SU-DHL-6 (cell line): ENCODE results near the gene BMP6.

Experiments
- H2AFZ ChIP-seq: fragments of 200-600 bp; sonication (generic); 2 replicates; pipeline ENCODE4 v1.6.1; 2014; ENCODE audit warnings: low read depth, mild to moderate bottlenecking, moderate library complexity, mixed read lengths, antibody characterized with exemption, low read length; ENCODE audit not compliant: severe bottlenecking
- H3F3A ChIP-seq: fragments of 200-600 bp; shearing (Covaris generic); 2 replicates; pipeline ENCODE4 v1.6.0; 2016; ENCODE audit warnings: antibody characterized with exemption, mild to moderate bottlenecking; ENCODE audit not compliant: insufficient read depth
- H3K27ac ChIP-seq: fragments of 200-600 bp; sonication (generic); 2 replicates; pipeline ENCODE4 v1.5.1; 2016; ENCODE audit warnings: low read depth, mild to moderate bottlenecking, low read length, moderate library complexity, mixed read lengths
- H3K27me3 ChIP-seq: fragments of 200-600 bp; sonication (generic), shearing (Covaris generic); 2 replicates; pipeline ENCODE4 v1.6.0; 2014; ENCODE audit warnings: mild to moderate bottlenecking, low read length
- H3K36me3 ChIP-seq: fragments of 200-600 bp; sonication (generic); 2 replicates; pipeline ENCODE4 v1.6.1; 2014; ENCODE audit warnings: mild to moderate bottlenecking, low read length, mixed read lengths
- H3K4me2 ChIP-seq: fragments of 300-600, 200-600 bp; shearing (Covaris generic), sonication (generic); 2 replicates; pipeline ENCODE4 v1.6.0; 2014; ENCODE audit warnings: low read length, low read depth, mild to moderate bottlenecking; ENCODE audit not compliant: poor library complexity, severe bottlenecking
- H3K4me3 ChIP-seq: fragments of 200-600 bp; sonication (generic); 2 replicates; pipeline ENCODE4 v1.5.1; 2014; ENCODE audit warnings: antibody characterized with exemption, low read length, mild to moderate bottlenecking, mixed read lengths; ENCODE audit not compliant: insufficient read depth, poor library complexity, severe bottlenecking
- H3K79me2 ChIP-seq: fragments of 200-600 bp; sonication (generic); 2 replicates; pipeline ENCODE4 v1.6.1; 2014; ENCODE audit warnings: mild to moderate bottlenecking, low read length, moderate library complexity; ENCODE audit not compliant: insufficient read depth
- H3K9ac ChIP-seq: fragments of 200-600 bp; sonication (generic); 2 replicates; pipeline ENCODE4 v1.7.0; 2014; ENCODE audit warnings: mild to moderate bottlenecking, low read length
- H3K9me2 ChIP-seq: fragments of 200-600 bp; sonication (generic); replicated peaks from 2 replicates; pipeline ENCODE4 v1.6.1; 2014; ENCODE audit warnings: low read length; ENCODE audit not compliant: insufficient read depth
- H3K9me3 ChIP-seq: fragments of 200-600 bp; sonication (generic); 2 replicates; pipeline ENCODE4 v1.6.1; 2014; ENCODE audit warnings: low read length, mixed read lengths; ENCODE audit not compliant: insufficient read depth
- H4K20me1 ChIP-seq: fragments of 200-600 bp; sonication (generic); 2 replicates; pipeline ENCODE4 v1.6.1; 2014; ENCODE audit warnings: low read depth, mild to moderate bottlenecking, antibody characterized with exemption, low read length, moderate library complexity, mixed read lengths
- EZH2phosphoT487 ChIP-seq: fragments of 200-600 bp; sonication (generic), shearing (Covaris generic); conservative IDR thresholded peaks from 2 replicates; pipeline ENCODE4 v1.6.1; 2018; ENCODE audit warnings: mild to moderate bottlenecking, antibody characterized with exemption, low read length, moderate library complexity, mixed read lengths
- TF ChIP-seq, protein P1 (sequence below): fragments of 200-600 bp; sonication (generic); IDR thresholded peaks from one replicate; pipeline ENCODE4 v1.5.1; 2017; ENCODE audit warnings: antibody characterized with exemption, mild to moderate bottlenecking, low read length, moderate library complexity; ENCODE audit not compliant: insufficient read depth, poor library complexity, severe bottlenecking

The BMP6 gene

DNA sequence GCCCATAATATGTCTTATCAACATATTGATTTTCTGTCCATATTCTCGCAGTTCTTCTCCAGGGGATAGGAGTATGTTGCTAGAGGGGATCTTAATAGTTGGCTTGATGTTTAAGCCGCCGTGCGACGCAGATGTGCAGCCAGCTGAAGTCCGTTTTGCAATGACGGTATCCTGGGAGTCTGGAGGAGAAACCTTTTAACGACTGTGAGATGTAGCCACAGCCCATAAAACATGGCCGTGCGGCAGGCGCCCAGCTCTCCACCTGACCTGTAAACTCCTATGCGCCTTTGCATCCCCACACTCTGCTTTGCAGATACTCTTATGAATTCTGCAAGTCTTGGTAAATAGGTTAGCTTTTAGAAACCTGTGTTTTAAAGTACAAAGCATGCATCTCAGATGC, 36.9 kb downstream of the BMP6 start:
- Histone ChIP-seq H3K27ac (no peak overlapping the region), H3K9ac (no peak overlapping the region), H4K20me1 (no peaks in the 10 kb centered on the region), H3K9me2 (no peaks in the 10 kb centered on the region), H2AFZ (no peak overlapping the region), H3K4me3 (no peak overlapping the region), H3K79me2 (no peaks in the 10 kb centered on the region), H3K36me3 (no peaks in the 10 kb centered on the region), H3K4me2 (no peak overlapping the region), H3K9me3 (no peaks in the 10 kb centered on the region), H3F3A (no peaks in the 10 kb centered on the region), H3K27me3 (no peaks in the 10 kb centered on the region)
- no peak for TF ChIP-seq EZH2phosphoT487
- TF ChIP-seq, protein P1, sequence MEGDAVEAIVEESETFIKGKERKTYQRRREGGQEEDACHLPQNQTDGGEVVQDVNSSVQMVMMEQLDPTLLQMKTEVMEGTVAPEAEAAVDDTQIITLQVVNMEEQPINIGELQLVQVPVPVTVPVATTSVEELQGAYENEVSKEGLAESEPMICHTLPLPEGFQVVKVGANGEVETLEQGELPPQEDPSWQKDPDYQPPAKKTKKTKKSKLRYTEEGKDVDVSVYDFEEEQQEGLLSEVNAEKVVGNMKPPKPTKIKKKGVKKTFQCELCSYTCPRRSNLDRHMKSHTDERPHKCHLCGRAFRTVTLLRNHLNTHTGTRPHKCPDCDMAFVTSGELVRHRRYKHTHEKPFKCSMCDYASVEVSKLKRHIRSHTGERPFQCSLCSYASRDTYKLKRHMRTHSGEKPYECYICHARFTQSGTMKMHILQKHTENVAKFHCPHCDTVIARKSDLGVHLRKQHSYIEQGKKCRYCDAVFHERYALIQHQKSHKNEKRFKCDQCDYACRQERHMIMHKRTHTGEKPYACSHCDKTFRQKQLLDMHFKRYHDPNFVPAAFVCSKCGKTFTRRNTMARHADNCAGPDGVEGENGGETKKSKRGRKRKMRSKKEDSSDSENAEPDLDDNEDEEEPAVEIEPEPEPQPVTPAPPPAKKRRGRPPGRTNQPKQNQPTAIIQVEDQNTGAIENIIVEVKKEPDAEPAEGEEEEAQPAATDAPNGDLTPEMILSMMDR = no peak

DNA sequence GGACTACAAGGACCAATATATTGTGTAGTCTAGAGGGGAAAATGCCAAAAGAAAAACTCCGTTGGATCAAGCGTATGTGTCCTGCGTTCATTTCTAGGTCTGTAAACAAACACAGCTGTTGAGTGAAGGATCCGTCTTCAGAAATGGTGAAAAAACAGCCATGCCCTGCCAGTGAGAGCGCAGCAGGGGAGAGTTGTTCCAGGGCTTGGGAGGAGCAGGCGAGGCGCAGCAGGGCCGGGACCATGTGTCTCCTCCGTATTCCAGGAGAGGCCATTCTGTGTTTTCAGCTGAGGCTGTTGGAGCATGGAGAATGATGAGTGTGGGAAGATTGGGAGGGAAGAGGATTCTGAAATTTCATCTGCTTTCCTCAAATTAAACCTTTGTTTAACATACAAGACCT, 38.0 kb downstream of the BMP6 start:
- H3K79me2 ChIP-seq = no peaks in the 10 kb centered on the region
- H3K9ac ChIP-seq = no peak overlapping the region
- H3K27ac ChIP-seq = no peak overlapping the region
- no peak overlapping the region for H2AFZ ChIP-seq
- no peak overlapping the region for H3K4me3 ChIP-seq
- no peaks in the 10 kb centered on the region for H3K9me2 ChIP-seq
- TF ChIP-seq, protein P1 = no peak
- no peaks in the 10 kb centered on the region for H3K36me3 ChIP-seq
- no peaks in the 10 kb centered on the region for H3K9me3 ChIP-seq
- no peaks in the 10 kb centered on the region for H3K27me3 ChIP-seq
- no peaks in the 10 kb centered on the region for H4K20me1 ChIP-seq
- H3F3A ChIP-seq = no peaks in the 10 kb centered on the region
- H3K4me2 ChIP-seq = no peak overlapping the region

DNA sequence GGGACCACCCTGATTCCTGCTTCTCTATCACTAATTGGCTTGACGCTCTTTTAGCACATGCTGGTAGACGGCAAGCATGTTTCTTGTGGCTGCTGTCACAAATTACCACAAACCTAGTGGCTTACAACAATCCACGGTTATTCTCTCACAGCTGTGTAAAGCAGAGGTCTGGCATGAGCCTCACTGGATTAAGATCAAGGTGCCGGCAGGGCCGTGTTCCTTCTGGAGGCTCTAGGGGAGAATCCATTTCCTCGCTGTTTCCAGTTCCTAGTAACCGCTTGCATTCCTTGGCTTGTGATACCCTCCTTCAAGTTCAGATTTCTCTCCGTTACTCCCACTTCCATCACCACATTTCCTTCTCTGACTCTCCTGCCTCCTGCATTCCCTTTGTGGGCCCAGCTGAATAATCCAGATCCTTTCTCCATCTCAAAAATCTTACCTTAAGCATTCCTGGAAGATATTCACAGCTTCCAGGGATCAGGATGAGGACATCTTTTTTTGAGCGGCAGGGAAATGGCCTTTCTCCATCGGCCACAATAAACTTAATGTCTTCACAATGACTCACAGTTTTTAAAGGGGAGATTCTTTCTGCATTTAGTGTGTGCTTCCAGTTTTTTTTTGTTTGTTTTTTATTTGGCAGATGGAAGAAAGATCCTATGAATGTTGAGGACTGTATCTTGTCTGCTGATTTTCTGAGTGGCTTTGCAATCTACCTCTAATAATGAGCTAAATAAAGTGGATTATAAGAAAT, 39.9 kb downstream of the BMP6 start:
- H3K4me2 ChIP-seq = no peak overlapping the region
- no peak overlapping the region for H3K27ac ChIP-seq
- TF ChIP-seq, protein P1 = no peak
- TF ChIP-seq EZH2phosphoT487 = no peak
- no peak overlapping the region for H3K9ac ChIP-seq
- H3F3A ChIP-seq = no peaks in the 10 kb centered on the region
- no peak overlapping the region for H3K4me3 ChIP-seq
- H3K36me3 ChIP-seq = no peaks in the 10 kb centered on the region
- H2AFZ ChIP-seq = no peak overlapping the region
- H4K20me1 ChIP-seq = no peaks in the 10 kb centered on the region
- H3K79me2 ChIP-seq = no peaks in the 10 kb centered on the region
- H3K27me3 ChIP-seq = no peaks in the 10 kb centered on the region
- H3K9me3 ChIP-seq = no peaks in the 10 kb centered on the region
- H3K9me2 ChIP-seq = no peaks in the 10 kb centered on the region
